NCI-H1048 (cell line): ENCODE results near the gene FAM187B.
"Not testable (repeated sequence)": the region's sequence is repeated elsewhere in the genome, so short reads cannot be mapped to it uniquely, and the experiment has no call there.

Experiments
- DNase-seq: peaks from one replicate; lab custom pipeline; 2025; lab: John Stamatoyannopoulos, UW

Gene FAM187B

GRCh38 chr19:35262101-35262761 lies 33.7 kb upstream of the FAM187B start:
- DNase-seq, result no peak

DNA sequence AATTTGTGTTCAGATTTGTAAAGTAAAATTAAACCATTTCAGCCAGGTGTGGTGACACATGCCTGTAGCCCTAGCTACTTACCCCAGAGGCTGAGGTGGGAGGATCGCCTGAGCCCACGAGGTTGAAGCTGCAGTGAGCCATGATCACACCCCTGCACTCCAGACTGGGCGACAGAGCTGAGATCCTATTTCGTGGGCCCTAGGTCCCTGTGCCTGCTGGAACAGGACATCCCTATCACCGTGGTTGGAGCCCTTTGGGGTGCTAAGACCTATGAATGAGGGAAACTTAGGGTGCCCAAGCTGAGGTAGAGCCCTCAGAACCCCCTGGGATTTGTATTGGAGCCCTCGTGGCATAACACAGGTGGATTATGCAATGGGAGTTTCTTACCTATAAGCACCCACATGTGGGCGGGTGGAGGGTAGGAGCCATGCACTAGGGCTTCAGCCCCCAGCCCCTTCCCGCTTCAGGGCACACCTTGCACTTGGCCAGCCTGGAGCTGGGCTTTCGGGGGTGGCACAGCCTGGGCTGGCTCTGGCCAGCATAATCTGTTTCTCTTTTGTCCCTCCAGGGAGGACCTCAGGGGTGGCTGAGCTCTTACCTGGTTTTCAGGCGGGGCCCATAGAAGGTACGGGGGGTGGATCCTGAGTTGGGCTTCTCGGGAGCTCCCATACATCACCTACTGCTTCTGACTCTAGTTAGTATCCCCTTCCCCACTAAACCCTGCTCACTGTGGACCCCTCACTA lies 33.0 kb upstream of the FAM187B start:
- no peak for DNase-seq

DNA sequence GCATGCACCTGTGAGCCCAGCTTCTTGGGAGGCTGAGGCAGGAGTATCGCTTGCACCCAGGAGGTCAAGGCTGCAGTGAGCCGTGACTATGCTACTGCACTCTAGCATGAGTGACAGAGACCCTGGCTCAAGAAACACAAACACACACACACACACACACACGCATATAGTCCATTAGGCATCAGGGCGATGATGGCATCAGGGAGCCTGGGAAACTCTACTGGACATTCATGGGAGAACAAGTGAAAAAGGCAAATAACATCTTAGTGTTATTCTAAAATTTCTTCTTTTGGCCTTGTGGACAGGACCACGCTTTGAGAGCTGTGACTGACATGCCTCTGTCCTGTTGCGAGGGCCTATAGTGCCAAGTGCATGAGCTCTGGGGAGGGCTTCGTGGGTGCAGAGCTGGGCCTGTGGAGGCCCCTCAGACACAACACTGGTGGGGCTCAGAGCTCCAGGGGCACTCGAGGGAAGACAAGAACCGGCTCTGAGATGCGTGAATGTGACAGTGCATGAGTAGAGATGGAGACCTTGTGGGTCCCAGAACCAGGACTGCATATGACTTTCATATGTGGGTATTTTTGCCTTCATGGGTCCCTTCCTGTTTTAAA lies 32.3 kb upstream of the FAM187B start:
- no peak for DNase-seq

DNA sequence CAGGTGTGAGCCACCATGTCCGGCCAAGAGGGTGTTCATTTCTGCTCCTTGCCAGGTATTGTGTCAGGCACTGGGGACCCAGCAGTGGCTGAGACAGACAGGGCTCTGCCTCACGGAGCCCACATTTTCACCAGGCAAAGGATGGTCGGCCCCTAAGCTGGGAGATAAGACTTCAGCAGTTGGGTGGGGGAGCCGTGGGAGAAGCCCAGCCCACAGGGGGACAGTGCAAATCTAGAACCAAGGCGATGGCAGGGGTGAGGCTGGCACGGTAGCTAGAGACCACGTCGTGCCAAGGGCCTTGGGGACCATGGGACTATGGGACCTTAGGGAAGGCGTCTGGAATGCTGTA lies 28.5 kb upstream of the FAM187B start:
- no peak for DNase-seq

DNA sequence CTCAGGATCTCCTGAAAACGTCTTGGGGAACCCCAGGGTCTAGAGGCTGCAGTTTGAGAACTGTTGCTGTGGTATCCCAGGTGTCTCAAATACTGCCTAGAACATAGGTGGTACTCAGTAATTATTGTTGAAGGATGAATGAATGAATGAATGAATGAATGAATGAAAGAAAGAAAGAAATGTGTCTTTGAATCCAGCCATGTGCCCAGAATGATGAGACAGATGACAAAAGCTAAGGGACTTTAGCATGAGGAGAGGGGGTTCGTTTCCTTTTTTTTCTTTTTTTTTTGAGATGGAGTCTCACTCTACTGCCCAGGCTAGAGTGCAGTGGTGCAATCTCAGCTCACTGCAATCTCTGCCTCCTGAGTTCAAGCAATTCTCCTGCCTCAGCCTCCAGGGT lies 28.0 kb upstream of the FAM187B start:
- DNase-seq, result no peak

GRCh38 chr19:35254341-35255297 lies 26.1 kb upstream of the FAM187B start:
- no peak for DNase-seq

DNA sequence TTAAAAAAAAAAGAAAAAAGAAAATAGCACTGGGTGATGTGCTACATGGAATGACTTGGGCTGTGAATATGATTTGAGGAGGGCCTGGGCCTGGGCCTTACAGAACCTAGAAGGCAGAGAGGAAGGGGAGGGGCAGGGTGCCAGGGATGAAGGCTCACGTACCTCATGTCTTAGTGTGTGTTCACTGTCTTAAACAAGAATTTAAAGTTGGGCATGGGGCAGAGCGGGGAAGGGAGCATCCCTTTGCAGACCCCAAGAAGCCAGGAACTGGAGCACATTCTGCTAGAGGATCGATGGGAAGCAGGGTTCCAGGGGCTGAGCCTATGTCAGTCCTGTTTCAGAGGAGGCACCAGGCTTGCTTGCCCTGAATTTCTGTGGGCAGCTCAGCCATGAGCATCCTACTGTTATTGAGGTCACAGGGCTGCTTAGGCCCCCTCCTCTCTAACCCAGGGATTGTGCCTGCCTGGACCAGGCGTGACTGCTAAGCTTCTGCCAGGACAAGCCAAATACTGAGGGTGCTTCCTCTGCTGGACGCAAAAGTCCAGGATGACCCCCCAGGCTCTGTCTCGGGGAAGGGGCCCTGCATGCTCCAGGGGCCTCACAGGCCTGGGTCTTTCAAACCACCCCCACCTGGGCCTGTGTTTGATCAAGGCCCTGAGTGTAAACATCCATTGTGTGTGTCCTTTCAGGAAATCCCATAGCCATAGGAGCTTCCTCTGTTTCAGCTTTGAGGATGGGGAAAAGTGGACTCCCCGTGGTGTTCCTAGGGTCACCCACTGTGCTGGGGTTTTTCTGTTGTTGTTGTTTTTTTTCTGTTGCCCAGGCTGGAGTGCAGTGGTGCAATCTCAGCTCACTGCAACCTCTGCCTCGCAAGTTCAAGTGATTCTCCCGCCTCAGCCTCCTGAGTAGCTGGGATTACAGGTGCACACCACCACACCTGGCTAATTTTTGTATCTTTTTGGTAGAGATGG lies 25.1 kb upstream of the FAM187B start:
- no peak for DNase-seq

DNA sequence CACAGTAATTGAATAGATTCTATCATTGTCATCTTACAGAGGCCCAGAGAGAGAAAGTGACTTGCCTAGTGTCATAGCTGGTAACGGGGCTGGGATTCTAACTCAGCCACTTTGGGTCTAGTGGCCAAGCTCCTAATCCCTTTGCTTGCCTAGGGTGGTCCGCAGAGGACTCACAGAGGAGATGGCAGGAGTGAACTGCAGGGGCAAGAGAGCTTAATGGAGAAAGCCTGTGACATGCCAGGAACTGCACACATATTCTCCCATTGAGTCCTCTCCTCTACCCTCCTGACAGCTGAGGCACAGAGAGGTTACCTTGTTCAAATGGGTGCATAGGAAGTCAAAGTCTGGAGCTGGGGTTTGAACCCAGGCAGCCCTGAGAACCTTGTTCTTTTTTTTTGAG lies 22.9 kb upstream of the FAM187B start:
- no peak for DNase-seq

DNA sequence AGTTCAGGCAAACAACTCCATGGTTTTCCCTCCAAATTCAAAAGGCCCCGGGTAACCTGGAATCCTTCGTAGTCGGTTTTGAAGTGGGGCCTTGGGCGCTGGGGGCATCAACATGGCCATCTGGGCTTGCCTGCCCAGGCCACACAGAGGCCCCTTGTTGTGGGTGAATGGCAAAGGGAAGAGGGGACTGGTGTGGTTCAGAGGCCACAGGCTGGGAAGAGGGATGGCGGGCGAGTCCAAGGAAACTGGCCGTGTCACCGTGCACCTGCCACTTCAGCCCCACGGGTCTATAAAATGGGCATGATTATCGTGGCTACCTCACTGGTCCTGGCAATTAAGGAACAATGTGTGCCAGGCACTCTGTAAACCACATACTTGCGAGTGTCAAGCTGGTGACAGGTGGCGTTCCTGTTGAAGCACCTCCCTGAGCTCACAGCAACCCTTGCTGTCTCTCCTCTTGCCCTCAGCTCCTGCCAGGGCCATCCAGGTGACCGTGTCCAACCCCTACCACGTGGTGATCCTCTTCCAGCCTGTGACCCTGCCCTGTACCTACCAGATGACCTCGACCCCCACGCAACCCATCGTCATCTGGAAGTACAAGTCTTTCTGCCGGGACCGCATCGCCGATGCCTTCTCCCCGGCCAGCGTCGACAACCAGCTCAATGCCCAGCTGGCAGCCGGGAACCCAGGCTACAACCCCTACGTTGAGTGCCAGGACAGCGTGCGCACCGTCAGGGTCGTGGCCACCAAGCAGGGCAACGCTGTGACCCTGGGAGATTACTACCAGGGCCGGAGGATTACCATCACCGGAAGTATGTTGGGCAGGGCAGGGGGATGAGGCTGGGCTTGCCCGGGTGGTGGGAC lies 21.5 kb upstream of the FAM187B start:
- no peak for DNase-seq

GRCh38 chr19:35249146-35249847 lies 20.8 kb upstream of the FAM187B start:
- no peak for DNase-seq

DNA sequence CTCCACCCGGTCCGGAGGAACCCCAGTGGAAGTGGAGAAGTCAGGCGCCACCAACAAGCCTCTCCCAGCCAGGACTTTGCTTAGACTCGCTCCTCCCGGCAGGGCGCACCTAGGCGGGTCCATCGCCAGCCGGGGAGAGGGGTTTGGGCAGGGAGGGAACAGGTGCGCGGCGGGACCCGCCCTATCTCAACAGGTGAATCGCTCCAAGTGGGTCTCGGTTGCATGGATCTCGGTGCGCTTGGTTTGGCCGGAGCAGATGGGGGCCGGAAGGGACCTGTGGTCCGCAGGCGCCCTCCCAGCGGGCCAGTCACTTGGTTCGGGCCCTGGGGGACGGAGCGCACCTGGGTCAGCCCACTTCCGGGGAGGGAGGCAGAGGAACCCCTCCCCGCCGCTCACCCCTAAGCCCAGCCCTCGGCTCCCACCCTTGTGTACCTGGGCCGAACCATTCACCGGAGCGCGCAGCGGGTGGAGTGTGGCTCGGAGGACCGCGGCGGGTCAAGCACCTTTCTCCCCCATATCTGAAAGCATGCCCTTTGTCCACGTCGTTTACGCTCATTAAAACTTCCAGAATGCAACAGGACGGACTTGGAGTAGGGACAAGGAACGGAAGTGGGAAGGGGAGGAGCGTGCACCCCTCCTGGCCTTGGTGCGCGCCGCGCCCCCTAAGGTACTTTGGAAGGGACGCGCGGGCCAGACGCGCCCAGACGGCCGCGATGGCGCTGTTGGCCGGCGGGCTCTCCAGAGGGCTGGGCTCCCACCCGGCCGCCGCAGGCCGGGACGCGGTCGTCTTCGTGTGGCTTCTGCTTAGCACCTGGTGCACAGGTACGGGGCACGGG lies 20.0 kb upstream of the FAM187B start, which contains the start of gene LSR:
Gene LSR (plus strand): TSS at position 693 of the 836 bp plus-strand sequence. CDS start 21 bp downstream, at position 714.
- DNase-seq, result peak; percentile 89

GRCh38 chr19:35247526-35248309 lies 19.2 kb upstream of the FAM187B start:
- DNase-seq, result peak; percentile 71

- DNase-seq, result no peak
These were observed 18.0 kb upstream of the FAM187B start for GRCh38 chr19:35246466-35247092.

DNA sequence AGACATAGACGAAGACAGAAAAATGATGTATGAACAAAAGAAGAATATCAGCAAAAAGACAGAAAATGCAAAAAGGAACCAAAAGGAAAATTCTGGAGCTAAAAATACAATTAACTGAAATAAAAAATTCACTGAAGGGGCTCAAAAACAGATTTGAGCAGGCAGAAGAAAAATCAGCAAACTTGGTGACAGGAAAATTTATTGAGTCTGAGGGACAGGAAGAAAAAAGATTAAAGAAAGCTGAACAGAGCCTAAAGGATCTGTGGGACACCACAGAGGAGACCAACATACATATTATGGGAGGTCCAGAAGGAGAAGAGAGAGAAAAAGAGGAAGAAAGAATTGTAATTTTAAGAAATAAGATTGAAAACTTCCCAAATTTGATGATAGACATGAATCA lies 12.9 kb upstream of the FAM187B start:
- no peak for DNase-seq

- DNase-seq, result no peak
These were observed 11.8 kb upstream of the FAM187B start for GRCh38 chr19:35240327-35240726.

DNA sequence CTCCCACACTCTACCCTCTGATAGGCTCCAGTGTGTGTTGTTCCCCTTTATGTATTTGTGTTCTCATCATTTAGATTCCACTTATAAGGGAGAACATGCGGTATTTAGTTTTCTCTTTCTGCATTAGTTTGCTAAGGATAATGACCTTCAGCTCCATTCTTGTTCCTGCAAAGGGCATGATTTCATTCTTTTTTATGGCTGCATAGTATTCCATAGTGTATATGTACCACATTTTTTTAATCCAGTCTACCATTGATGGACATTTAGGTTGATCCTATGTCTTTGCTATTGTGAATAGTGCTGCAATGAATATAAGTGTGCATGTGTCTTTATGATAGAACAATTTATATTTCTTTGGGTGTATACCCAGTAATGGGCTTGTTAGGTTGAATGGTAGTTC lies 11.1 kb upstream of the FAM187B start:
- not testable (repeated sequence) for DNase-seq
